ENCODE measurements around the gene CLCN7. TPM values are rescaled to one million over a fixed set of nuclear protein-coding genes. Genes with fewer than 3 reads are reported as not detected.

The CLCN7 gene
- total RNA-seq, 2 donors from 2014 or later: 42.4 to 61.5 TPM

- no peaks in the 10 kb centered on the region for H3K27me3 ChIP-seq
- no peak overlapping the region for H3K4me3 ChIP-seq
- intact Hi-C loops (cut with DNase I): no loop called here
- no peak overlapping the region for H3K9ac ChIP-seq (ENCODE audit: low read depth in 2 of 2, low read length in 2 of 2)
- no peaks in the 10 kb centered on the region for H3K9me3 ChIP-seq
- H3K36me3 ChIP-seq: no peaks in the 10 kb centered on the region
- no peak for DNase-seq
- no peaks in the 10 kb centered on the region for H3K4me1 ChIP-seq
- no peak overlapping the region for H3K27ac ChIP-seq
- no peak for TF ChIP-seq CTCF (IDR thresholded peaks at IDR 0.05)
Measured at GRCh38 chr16:1466968-1467521, 7.8 kb downstream of the CLCN7 start.

GRCh38 chr16:1466054-1466453, 8.8 kb downstream of the CLCN7 start:
- no peaks in the 10 kb centered on the region for H3K36me3 ChIP-seq

DNA sequence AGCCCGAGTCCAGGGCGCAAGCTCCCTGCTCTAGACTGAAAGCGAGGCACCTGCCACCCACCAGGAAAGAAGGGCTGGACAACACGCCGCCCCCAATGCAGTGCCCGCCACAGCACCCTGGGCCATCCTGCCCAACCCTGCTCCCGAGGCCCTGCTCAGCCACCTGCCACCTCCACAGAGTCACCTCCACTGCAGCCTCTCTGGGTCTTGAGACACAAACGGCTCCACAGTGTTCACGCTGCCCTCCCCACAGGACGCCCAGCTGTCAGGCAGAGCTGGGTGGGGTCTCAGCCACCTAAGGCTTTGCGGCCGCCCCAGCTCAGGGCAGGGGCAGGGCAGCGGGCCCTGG, 9.3 kb downstream of the CLCN7 start:
- no peak for TF ChIP-seq CTCF (IDR thresholded peaks at IDR 0.05)

More at GRCh38 chr16:1466054-1466453, 8.8 kb downstream of the CLCN7 start:
- H3K27ac ChIP-seq: no peak overlapping the region
- H3K4me3 ChIP-seq: no peak overlapping the region
- DNase-seq: no peak
- TF ChIP-seq CTCF (IDR thresholded peaks at IDR 0.05): no peak
- intact Hi-C loops (cut with DNase I): no loop called here
- H3K9ac ChIP-seq (ENCODE audit: low read depth in 2 of 2, low read length in 2 of 2): no peak overlapping the region
- no peaks in the 10 kb centered on the region for H3K4me1 ChIP-seq
- no peaks in the 10 kb centered on the region for H3K27me3 ChIP-seq
- no peaks in the 10 kb centered on the region for H3K9me3 ChIP-seq

DNA sequence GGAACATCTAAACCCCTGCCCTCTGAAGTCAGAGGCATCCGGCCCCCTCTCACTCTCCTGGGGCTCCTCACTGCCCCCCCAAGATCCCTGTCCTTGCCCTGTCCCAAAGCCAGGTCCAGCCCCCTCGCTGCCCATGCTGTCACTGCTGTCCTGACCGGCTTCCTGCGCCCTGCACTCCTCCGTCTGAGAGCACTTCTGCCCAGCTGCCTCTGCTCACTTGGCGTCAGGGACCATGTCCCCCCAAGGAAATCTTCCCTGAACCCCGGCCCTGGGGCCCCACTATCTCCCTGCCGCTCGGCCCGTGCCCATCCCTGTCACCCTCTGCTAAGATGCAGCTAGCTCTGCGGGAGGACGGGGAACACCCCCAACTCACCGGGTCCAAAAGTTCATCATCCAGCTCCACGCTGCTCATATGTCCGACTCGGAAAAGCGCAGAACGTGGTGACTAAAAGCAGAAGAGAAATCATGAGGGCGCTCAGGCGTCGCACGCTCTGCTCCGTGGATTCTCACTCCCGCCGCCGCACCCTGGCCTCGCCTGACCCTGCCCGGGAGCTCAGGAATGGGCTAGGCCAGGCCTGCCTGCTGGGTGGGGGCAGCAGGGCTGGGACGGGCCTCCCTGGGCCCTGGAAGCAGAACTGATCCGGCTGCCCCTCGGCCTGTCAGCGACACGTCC, 9.8 kb downstream of the CLCN7 start:
- H3K9ac ChIP-seq (ENCODE audit: low read depth in 2 of 2, low read length in 2 of 2): no peak overlapping the region
- no peak for DNase-seq
- H3K36me3 ChIP-seq: no peaks in the 10 kb centered on the region

More for the DNA sequence above, 9.3 kb downstream of the CLCN7 start:
- no peaks in the 10 kb centered on the region for H3K27me3 ChIP-seq
- H3K36me3 ChIP-seq: no peaks in the 10 kb centered on the region
- no peaks in the 10 kb centered on the region for H3K9me3 ChIP-seq
- H3K27ac ChIP-seq: no peak overlapping the region
- no peak for DNase-seq
- no peak overlapping the region for H3K9ac ChIP-seq (ENCODE audit: low read depth in 2 of 2, low read length in 2 of 2)
- intact Hi-C loops (cut with DNase I): no loop called here
- no peak overlapping the region for H3K4me3 ChIP-seq
- no peaks in the 10 kb centered on the region for H3K4me1 ChIP-seq

DNA sequence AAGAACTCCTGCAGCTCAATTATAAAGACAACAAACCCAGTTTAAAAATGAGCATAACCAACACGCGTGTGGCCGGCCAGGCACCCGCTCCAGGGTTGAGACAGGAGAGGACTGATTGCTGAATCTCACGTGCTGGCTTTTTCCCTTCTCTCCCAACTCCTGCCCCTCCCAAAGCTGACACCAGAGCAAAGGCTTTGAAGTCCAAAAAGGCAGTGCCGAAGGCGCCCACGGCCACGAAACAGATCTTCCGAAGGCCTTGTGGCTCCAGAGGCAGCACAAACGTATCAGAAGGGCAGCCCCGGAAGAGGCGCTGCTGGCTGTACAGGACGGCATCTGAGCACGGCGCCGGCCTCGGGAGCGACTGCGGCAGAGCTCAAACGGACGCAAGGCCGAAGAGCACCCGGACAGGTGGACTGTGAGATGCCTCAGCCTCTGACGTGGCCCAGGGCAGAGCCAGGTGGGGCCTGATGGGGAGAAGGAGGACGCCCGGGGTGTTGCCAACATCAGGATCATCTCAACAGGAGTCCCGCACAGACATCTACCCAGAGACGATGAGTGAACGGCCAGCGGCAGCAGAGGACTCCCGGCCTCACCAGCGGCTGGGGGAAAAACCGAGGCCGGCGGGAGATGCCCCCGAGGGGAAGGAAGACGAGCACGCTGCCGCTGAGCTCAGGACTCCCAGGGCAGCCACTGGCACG, 10.5 kb downstream of the CLCN7 start:
- no peaks in the 10 kb centered on the region for H3K36me3 ChIP-seq
- no peak overlapping the region for H3K27ac ChIP-seq
- no peaks in the 10 kb centered on the region for H3K4me1 ChIP-seq
- DNase-seq: no peak
- H3K4me3 ChIP-seq: no peak overlapping the region
- TF ChIP-seq CTCF (IDR thresholded peaks at IDR 0.05): no peak
- intact Hi-C loops (cut with DNase I): no loop called here
- no peaks in the 10 kb centered on the region for H3K27me3 ChIP-seq
- no peak overlapping the region for H3K9ac ChIP-seq (ENCODE audit: low read depth in 2 of 2, low read length in 2 of 2)
- no peaks in the 10 kb centered on the region for H3K9me3 ChIP-seq

More for the DNA sequence above, 9.8 kb downstream of the CLCN7 start:
- no peak overlapping the region for H3K4me3 ChIP-seq
- no peaks in the 10 kb centered on the region for H3K27me3 ChIP-seq
- no peak for TF ChIP-seq CTCF (IDR thresholded peaks at IDR 0.05)
- no peaks in the 10 kb centered on the region for H3K4me1 ChIP-seq
- H3K9me3 ChIP-seq: no peaks in the 10 kb centered on the region
- intact Hi-C loops (cut with DNase I): no loop called here
- no peak overlapping the region for H3K27ac ChIP-seq
